Nephron progenitor cell (in vitro differentiated cells): ENCODE results near the gene PITX2.

ENCODE experiments used
- DNase-seq: peaks from one replicate; pipeline ENCODE4 v3.0.0; 2021
- H3K27ac Mint-ChIP-seq: 2 replicates; pipeline ENCODE4 v1.8.0; 2021; ENCODE audit warnings: mild to moderate bottlenecking, moderate library complexity, mixed read lengths
- H3K27me3 Mint-ChIP-seq: 2 replicates; pipeline ENCODE4 v1.8.0; 2021; ENCODE audit warnings: mild to moderate bottlenecking, low read depth, mixed read lengths; ENCODE audit not compliant: poor library complexity
- H3K36me3 Mint-ChIP-seq: 2 replicates; pipeline ENCODE4 v1.8.0; 2021; ENCODE audit warnings: low read depth, mixed read lengths
- H3K4me1 Mint-ChIP-seq: 2 replicates; pipeline ENCODE4 v1.8.0; 2021; ENCODE audit warnings: mixed read lengths
- H3K4me3 Mint-ChIP-seq: 2 replicates; pipeline ENCODE4 v1.8.0; 2021; ENCODE audit warnings: mild to moderate bottlenecking, moderate library complexity, mixed read lengths
- H3K9me3 Mint-ChIP-seq: 2 replicates; pipeline ENCODE4 v1.8.0; 2021; ENCODE audit warnings: mild to moderate bottlenecking, moderate library complexity, mixed read lengths
- TF ChIP-seq, protein P1 (sequence below): fragments of 200-600 bp; sonication (generic); IDR thresholded peaks from 2 replicates; pipeline ENCODE4 v1.5.0; 2021; ENCODE audit warnings: antibody characterized with exemption

PITX2 gene

DNA sequence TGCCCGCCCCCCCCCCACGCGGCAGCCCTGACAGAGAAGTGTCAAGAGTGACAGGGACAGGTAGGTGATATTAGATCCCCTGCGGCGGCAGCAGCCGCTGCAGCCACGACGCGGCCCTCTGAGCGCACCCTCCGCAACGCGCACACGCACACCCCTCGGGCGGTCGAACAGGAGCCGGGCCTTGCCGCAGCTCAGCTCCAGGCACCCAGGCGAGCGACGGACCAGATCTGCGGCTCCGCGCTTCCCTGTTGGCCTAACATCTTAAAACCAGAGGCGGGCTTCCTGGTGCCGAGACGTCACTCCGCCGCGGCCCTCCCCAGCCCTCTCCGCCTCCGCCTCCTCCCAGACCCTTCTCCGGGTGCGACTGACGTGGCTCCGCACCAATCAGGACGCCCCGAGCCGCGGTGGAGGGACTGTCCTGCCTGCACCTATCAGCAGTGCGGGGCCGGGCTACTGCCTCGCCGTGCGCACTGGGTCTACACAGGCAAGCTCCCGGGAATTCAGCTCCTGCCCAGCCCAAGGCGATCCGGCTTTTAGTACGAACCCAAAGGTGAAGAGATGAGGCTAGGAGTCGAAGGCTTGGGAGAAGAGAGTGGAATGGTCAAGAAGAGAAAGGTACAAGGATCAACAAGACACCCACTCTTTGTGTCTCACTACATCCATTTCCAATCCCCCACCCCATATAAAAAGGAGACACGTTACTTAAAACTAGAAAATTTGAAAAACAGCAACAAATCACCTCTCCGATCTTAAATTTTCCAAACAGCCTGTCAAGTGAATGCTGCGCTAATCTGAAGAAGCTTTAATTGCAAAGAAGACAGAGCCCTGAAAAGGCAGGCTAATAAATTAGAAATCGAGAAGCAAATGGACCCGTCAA is at the start of gene PITX2:
Gene PITX2, minus strand, starts transcription at position 237 of the 877 bp plus-strand sequence. CDS start 617 bp downstream, outside the sequence.
- no peaks in the 10 kb centered on the region for H3K9me3 Mint-ChIP-seq
- peak; percentile 99 for DNase-seq
- peaks cover 88% of the 10 kb centered on the region for H3K27me3 Mint-ChIP-seq
- TF ChIP-seq, protein P1, sequence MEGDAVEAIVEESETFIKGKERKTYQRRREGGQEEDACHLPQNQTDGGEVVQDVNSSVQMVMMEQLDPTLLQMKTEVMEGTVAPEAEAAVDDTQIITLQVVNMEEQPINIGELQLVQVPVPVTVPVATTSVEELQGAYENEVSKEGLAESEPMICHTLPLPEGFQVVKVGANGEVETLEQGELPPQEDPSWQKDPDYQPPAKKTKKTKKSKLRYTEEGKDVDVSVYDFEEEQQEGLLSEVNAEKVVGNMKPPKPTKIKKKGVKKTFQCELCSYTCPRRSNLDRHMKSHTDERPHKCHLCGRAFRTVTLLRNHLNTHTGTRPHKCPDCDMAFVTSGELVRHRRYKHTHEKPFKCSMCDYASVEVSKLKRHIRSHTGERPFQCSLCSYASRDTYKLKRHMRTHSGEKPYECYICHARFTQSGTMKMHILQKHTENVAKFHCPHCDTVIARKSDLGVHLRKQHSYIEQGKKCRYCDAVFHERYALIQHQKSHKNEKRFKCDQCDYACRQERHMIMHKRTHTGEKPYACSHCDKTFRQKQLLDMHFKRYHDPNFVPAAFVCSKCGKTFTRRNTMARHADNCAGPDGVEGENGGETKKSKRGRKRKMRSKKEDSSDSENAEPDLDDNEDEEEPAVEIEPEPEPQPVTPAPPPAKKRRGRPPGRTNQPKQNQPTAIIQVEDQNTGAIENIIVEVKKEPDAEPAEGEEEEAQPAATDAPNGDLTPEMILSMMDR, result no peak
- H3K4me1 Mint-ChIP-seq, result peaks cover 75% of the 10 kb centered on the region
- H3K36me3 Mint-ChIP-seq, result no peaks in the 10 kb centered on the region
- H3K27ac Mint-ChIP-seq, result peak within 1 kb of the TSS; percentile 94
- H3K4me3 Mint-ChIP-seq, result peak within 1 kb of the TSS; percentile 90

DNA sequence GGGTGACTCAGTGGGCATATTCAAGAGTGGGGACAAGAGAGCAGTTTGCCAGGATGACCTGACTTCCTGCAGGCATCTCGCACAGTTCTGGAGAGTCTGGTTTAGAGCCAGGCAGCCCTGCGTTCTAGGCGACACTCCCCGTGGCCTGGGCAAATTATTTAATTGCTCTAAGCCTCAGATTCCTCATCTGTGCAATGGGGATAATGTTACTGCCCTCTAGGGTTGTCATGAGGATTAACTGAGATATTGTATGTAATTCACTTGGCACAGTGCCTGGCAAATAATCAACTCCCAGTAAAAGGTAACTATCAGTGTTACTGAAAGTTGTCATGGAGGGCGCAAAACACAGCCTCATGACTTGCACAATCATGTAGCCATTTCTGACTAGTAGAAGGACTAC is 48.8 kb upstream of the PITX2 start:
- Mint-ChIP-seq H3K36me3 (no peaks in the 10 kb centered on the region), H3K4me3 (no peak overlapping the region), H3K9me3 (no peaks in the 10 kb centered on the region), H3K27ac (no peak overlapping the region), H3K27me3 (peaks cover 4% of the 10 kb centered on the region), H3K4me1 (peaks cover 21% of the 10 kb centered on the region)
- TF ChIP-seq, protein P1, result no peak
- no peak for DNase-seq

DNA sequence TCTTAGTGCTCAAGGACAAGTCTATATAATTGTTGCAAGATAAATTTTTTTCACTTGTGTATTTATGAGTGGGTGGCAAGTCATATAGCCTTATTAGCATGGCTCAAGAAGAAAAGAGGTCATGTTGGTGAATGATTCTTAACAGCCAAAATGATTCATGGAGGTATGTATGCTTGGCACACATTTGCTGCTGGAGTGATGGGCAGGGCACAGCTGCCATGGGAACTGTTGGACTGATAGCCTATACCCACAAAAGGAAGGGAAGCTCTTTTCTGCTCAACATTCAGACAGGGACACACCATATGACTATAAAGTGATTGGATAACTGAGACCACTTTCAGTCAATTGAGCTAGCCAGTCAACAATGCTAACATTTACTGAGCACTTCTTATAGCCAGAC is 46.8 kb upstream of the PITX2 start:
- no peaks in the 10 kb centered on the region for H3K36me3 Mint-ChIP-seq
- no peak for DNase-seq
- TF ChIP-seq, protein P1, result no peak
- no peaks in the 10 kb centered on the region for H3K9me3 Mint-ChIP-seq
- H3K27me3 Mint-ChIP-seq, result peaks cover 4% of the 10 kb centered on the region
- H3K4me3 Mint-ChIP-seq, result no peak overlapping the region
- peaks cover 21% of the 10 kb centered on the region for H3K4me1 Mint-ChIP-seq
- H3K27ac Mint-ChIP-seq, result no peak overlapping the region

DNA sequence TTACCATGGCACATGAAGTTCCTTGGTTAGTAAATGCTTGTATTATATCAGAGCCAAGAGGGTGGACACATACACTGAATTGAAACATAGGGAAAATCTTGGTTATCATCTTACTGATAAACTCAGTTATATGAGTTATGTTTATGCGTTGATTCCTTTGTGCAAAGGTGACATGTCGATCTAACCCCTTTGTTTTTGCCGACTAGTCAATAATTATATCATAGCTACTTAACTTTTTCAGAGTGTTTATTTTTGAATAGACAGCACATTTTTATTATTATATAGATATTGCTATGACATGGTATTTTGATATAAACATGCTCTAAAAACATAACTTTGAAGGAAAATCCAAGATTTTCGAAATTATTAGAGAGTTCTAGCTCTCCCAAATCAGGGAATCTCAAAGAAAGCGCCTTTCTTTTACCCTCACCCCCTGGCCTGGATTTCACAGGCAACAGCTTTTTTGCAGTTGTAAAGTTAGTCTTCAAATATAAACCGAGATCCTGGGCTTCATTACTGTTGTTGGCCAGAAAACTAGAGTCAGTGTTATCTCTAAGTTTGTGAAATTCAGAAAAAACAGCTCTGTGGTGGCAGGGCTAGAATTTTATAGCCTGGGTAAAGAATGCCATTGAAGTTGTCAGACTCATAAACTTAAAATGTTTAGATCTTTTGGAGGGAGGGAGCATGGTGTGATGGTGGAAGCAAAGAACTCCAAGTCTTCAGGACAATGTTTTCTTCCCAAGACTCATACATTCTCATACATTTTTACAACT is 45.8 kb upstream of the PITX2 start:
- Mint-ChIP-seq H3K27me3 (peaks cover 4% of the 10 kb centered on the region), H3K9me3 (no peaks in the 10 kb centered on the region)

DNA sequence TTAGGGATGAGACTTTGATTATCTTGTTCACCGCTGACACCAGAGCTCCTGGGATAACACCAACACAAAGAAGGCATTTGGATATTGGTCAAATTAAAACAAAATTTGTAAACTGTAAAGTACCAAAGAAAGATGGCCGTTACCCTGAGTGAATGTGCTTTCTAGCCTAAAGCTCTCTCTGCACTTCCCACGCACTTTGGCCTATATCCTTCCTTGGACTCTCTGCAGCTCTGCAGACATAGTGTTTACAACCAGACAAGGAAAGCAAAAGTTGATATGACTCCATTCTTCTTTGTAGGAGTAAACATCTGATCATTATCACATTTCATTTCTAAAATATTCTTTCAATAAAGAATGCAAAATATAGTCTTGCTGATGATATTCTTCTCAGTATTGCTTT is 44.8 kb upstream of the PITX2 start:
- Mint-ChIP-seq H3K4me3 (no peak overlapping the region), H3K27me3 (peaks cover 4% of the 10 kb centered on the region), H3K27ac (no peak overlapping the region), H3K36me3 (no peaks in the 10 kb centered on the region), H3K9me3 (no peaks in the 10 kb centered on the region), H3K4me1 (peaks cover 31% of the 10 kb centered on the region)
- no peak for DNase-seq
- TF ChIP-seq, protein P1, result no peak

More for the DNA sequence above, 45.8 kb upstream of the PITX2 start:
- TF ChIP-seq, protein P1, result no peak
- H3K4me1 Mint-ChIP-seq, result peaks cover 31% of the 10 kb centered on the region
- no peak overlapping the region for H3K4me3 Mint-ChIP-seq
- H3K27ac Mint-ChIP-seq, result no peak overlapping the region
- H3K36me3 Mint-ChIP-seq, result no peaks in the 10 kb centered on the region
- no peak for DNase-seq
